Left hindlimb (tissue), 1 donor: ENCODE results near the gene PIN1.
"Not testable (repeated sequence)": the region's sequence is repeated elsewhere in the genome, so short reads cannot be mapped to it uniquely, and the experiment has no call there.

ENCODE experiments used
- DNase-seq: peaks from one replicate; pipeline ENCODE4 v3.0.0-alpha.2; 2018

The PIN1 gene

GRCh38 chr19:9818734-9819595 lies 16.2 kb upstream of the PIN1 start, which contains the start of gene FBXL12:
TSS of gene FBXL12 (minus strand) at chr19:9819079. CDS start at chr19:9818813, 266 bp downstream.
- DNase-seq: peak; percentile 100

GRCh38 chr19:9819596-9819909 lies 15.6 kb upstream of the PIN1 start:
- no peak for DNase-seq

- DNase-seq: not testable (repeated sequence)
Measured at GRCh38 chr19:9820034-9820433, 15.1 kb upstream of the PIN1 start.

DNA sequence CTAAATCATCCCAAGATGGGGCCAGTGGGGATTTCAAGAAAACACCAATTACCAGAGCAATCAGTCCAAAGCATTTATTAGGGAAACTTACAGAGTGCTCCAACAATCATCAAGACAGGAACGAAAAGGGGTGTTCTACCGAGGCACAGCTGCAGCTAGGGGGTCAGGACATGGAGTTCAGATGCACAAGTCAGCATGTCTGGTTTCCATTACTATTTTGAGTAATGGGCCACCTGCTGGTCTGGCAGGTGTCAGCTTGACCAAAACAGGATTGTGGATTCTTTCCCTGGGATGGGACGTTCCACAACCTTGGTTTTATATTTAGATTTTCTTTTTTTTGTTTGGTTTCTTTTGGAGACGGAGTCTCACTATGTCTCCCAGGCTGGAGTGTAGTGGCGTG lies 11.3 kb upstream of the PIN1 start:
- no peak for DNase-seq

- peak; percentile 88 for DNase-seq
Measured at GRCh38 chr19:9827289-9828238, 7.6 kb upstream of the PIN1 start, which contains the start of gene UBL5. TSS of gene UBL5 (plus strand) at chr19:9827918. CDS start at chr19:9828338, 420 bp downstream.

GRCh38 chr19:9828551-9829063 lies 6.5 kb upstream of the PIN1 start:
- no peak for DNase-seq

GRCh38 chr19:9834307-9834725 lies 802 bp upstream of the PIN1 start:
- DNase-seq: no peak

- DNase-seq: no peak
Measured at GRCh38 chr19:9835507-9835949, 410 bp downstream of the PIN1 start.

- no peak for DNase-seq
Measured at GRCh38 chr19:9836021-9836420, 903 bp downstream of the PIN1 start.

DNA sequence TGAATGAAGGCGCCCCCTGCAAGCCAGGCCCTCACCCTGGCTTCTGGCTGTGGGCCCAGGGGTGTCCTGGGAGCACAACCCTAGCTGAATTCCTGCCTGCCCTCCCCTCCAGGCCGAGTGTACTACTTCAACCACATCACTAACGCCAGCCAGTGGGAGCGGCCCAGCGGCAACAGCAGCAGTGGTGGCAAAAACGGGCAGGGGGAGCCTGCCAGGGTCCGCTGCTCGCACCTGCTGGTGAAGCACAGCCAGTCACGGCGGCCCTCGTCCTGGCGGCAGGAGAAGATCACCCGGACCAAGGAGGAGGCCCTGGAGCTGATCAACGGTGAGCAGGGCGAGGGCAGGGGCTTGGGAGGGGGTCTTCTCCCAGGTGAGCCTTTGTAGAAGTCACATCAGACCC lies 3.2 kb downstream of the PIN1 start:
- no peak for DNase-seq

- no peak for DNase-seq
Measured at GRCh38 chr19:9839415-9839814, 4.3 kb downstream of the PIN1 start.

DNA sequence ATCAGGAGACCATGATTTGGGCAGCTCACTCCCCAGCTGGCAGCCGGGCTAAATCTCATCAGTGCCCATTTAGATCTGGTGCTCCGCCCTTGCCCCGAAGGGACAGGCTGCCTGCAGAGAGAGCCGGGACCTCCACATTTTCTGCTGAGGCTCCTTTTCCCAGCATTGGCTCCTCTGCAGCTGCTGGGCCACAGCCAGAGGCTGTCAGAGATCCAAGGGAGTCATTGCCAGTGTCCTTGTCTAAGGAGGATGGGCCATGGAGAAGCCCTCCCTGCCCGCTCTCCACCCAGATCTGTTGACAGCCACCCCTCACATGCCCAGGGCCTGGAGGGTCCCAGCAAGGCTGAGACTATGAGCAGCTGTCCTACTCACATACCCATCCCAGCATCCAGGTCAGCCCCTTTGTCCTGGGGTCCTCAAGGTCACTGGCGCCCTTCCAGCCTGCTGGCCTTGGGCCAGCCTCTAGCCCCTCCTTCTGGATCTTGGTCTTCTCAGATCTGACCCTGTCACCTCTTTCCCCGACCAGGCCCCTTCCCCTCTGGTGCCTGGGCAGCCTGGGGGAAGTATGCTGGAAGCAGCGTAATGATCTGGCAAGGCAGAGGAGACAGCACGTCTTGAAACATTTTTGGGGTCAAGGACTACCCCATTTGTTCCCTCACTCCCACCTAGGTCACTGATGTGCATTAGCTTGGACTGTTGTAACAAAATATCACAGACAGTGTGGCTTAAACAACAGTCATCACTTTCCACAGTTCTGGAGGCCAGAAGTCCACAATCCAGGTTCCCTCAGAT lies 7.9 kb downstream of the PIN1 start:
- no peak for DNase-seq

GRCh38 chr19:9843626-9844273 lies 8.6 kb downstream of the PIN1 start:
- DNase-seq: not testable (repeated sequence)

- DNase-seq: peak; percentile 55
Measured at GRCh38 chr19:9847087-9847671, 12.1 kb downstream of the PIN1 start.

- no peak for DNase-seq
Measured at GRCh38 chr19:9848060-9848459, 12.9 kb downstream of the PIN1 start.

DNA sequence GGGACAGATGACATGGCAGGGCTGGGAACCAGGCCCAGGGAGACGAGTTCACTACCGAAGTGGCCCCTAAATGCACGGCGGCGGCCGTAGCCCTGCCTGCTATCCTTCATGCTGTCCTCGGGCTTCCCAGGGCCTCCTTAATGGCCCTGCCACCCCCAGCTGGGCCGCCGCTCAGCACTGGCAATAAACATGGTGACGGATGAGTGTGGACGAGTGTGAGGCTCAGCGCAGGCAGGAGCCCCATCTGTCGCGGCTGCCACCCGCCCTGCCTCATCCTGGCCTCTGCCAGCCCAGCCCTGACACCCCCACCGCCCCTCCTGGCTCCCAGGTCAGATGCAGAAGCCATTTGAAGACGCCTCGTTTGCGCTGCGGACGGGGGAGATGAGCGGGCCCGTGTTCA lies 13.6 kb downstream of the PIN1 start:
- DNase-seq: no peak

DNA sequence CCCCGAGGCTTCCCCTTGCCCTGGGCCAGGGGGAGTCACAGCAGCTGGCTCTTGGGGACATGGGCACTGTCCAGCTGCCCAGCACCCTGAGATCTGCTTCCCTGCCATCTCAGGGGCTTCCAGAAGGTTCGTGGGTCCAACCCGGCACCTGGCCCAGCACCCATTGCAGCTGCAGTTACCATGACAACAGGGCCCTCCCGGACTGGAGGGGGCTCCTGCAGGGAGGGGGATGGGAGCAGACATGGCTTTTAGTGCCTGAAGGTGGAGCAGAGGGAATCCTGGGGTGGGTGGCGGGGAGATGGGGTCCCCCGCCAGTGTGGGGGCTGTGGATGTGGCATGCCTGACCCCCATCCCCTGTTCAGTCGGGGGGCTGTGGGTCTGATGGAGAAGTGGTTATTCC lies 14.7 kb downstream of the PIN1 start:
- no peak for DNase-seq

- no peak for DNase-seq
Measured at GRCh38 chr19:9850235-9850959, 15.3 kb downstream of the PIN1 start.

GRCh38 chr19:9854282-9854846 lies 19.2 kb downstream of the PIN1 start:
- no peak for DNase-seq

GRCh38 chr19:9856609-9857008 lies 21.5 kb downstream of the PIN1 start:
- DNase-seq: no peak
